H9 (cell line): ENCODE data around the gene YIPF6. TPM values are rescaled to one million over a fixed set of nuclear protein-coding genes. Genes with fewer than 3 reads are reported as not detected.

Source experiments
- DNase-seq: peaks from one replicate; pipeline ENCODE4 v3.0.0-alpha.2; 2017
- H2AFZ ChIP-seq: one replicate; pipeline ENCODE4 v1.6.1; 2013; ENCODE audit warnings: mild to moderate bottlenecking, low read length, control low read depth, moderate library complexity
- H2AK5ac ChIP-seq: 2 replicates; pipeline ENCODE4 v1.6.1; 2013; ENCODE audit warnings: low read length, control low read depth, mixed read lengths; ENCODE audit not compliant: insufficient read length
- H2BK120ac ChIP-seq: one replicate; pipeline ENCODE4 v1.6.1; 2013; ENCODE audit warnings: low read depth, mild to moderate bottlenecking, low read length, control low read depth, inconsistent platforms; ENCODE audit not compliant: poor library complexity, severe bottlenecking
- H2BK12ac ChIP-seq: 2 replicates; pipeline ENCODE4 v1.6.1; 2013; ENCODE audit warnings: low read length, control low read depth, mixed read lengths, low read depth; ENCODE audit not compliant: insufficient read length
- H2BK15ac ChIP-seq: 2 replicates; pipeline ENCODE4 v1.6.1; 2013; ENCODE audit warnings: low read depth, low read length, control low read depth
- H2BK20ac ChIP-seq: one replicate; pipeline ENCODE4 v1.6.1; 2013; ENCODE audit warnings: low read depth, mild to moderate bottlenecking, low read length, control low read depth, inconsistent platforms; ENCODE audit not compliant: poor library complexity, severe bottlenecking
- H2BK5ac ChIP-seq: 2 replicates; pipeline ENCODE4 v1.6.1; 2013; ENCODE audit warnings: low read length, control low read depth, mixed read lengths; ENCODE audit not compliant: insufficient read length
- H3K14ac ChIP-seq: 2 replicates; pipeline ENCODE4 v1.6.1; 2013; ENCODE audit warnings: low read length, control low read depth; ENCODE audit not compliant: insufficient read depth
- H3K18ac ChIP-seq: 2 replicates; pipeline ENCODE4 v1.6.1; 2013; ENCODE audit warnings: low read depth, mild to moderate bottlenecking, mixed read lengths, low read length, control low read depth; ENCODE audit not compliant: insufficient read length
- H3K23ac ChIP-seq: 2 replicates; pipeline ENCODE4 v1.6.1; 2013; ENCODE audit warnings: low read length, control low read depth, mixed read lengths, low read depth; ENCODE audit not compliant: insufficient read length
- H3K23me2 ChIP-seq: 2 replicates; pipeline ENCODE4 v1.6.1; 2013; ENCODE audit warnings: low read depth, mild to moderate bottlenecking, mixed read lengths, low read length, control low read depth; ENCODE audit not compliant: insufficient read length, poor library complexity, severe bottlenecking
- H3K27ac ChIP-seq: 2 replicates; pipeline ENCODE4 v1.5.1; 2013; ENCODE audit warnings: low read length, control low read depth, mixed read lengths, low read depth; ENCODE audit not compliant: insufficient read length
- H3K27me3 ChIP-seq: 2 replicates; pipeline ENCODE4 v1.6.1; 2013; ENCODE audit warnings: low read length, control low read depth, inconsistent platforms; ENCODE audit not compliant: insufficient read depth
- H3K4ac ChIP-seq: 2 replicates; pipeline ENCODE4 v1.6.1; 2013; ENCODE audit warnings: low read depth, mild to moderate bottlenecking, control low read depth, inconsistent platforms, low read length, moderate library complexity
- H3K4me1 ChIP-seq: 2 replicates; pipeline ENCODE4 v1.6.1; 2013; ENCODE audit warnings: low read length, control low read depth, inconsistent platforms; ENCODE audit not compliant: insufficient read depth
- H3K4me2 ChIP-seq: 2 replicates; pipeline ENCODE4 v1.6.1; 2013; ENCODE audit warnings: low read length, control low read depth, mixed read lengths; ENCODE audit not compliant: insufficient read length, insufficient read depth
- H3K56ac ChIP-seq: 2 replicates; pipeline ENCODE4 v1.6.1; 2013; ENCODE audit warnings: low read depth, mild to moderate bottlenecking, mixed read lengths, low read length, control low read depth; ENCODE audit not compliant: insufficient read length
- H3K79me1 ChIP-seq: 2 replicates; pipeline ENCODE4 v1.6.1; 2013; ENCODE audit warnings: low read depth, mild to moderate bottlenecking, moderate library complexity, low read length, control low read depth, inconsistent platforms; ENCODE audit not compliant: insufficient read depth, poor library complexity, severe bottlenecking
- H3K79me2 ChIP-seq: 2 replicates; pipeline ENCODE4 v1.6.1; 2013; ENCODE audit warnings: low read length, control low read depth, inconsistent platforms; ENCODE audit not compliant: insufficient read depth
- H3K9ac ChIP-seq: 2 replicates; pipeline ENCODE4 v1.6.1; 2013; ENCODE audit warnings: low read length, control low read depth, mixed read lengths; ENCODE audit not compliant: insufficient read length; ENCODE audit errors: extremely low read depth
- H3K9me3 ChIP-seq: one replicate; pipeline ENCODE4 v1.6.1; 2013; ENCODE audit warnings: low read depth, low read length, inconsistent platforms; ENCODE audit not compliant: control insufficient read depth
- H3T11ph ChIP-seq: one replicate; pipeline ENCODE4 v1.6.1; 2013; ENCODE audit warnings: mild to moderate bottlenecking, low read length, control low read depth, inconsistent platforms
- H4K20me1 ChIP-seq: one replicate; pipeline ENCODE4 v1.6.1; 2013; ENCODE audit not compliant: control insufficient read depth, insufficient read length, insufficient read depth
- H4K5ac ChIP-seq: 2 replicates; pipeline ENCODE4 v1.6.1; 2013; ENCODE audit warnings: low read depth, mild to moderate bottlenecking, mixed read lengths, low read length, control low read depth; ENCODE audit not compliant: insufficient read length
- H4K8ac ChIP-seq: replicated peaks from 2 replicates; pipeline ENCODE4 v1.6.1; 2013; ENCODE audit warnings: low read length, control low read depth, mixed read lengths, low read depth; ENCODE audit not compliant: insufficient read length
- H4K91ac ChIP-seq: 2 replicates; pipeline ENCODE4 v1.6.1; 2013; ENCODE audit warnings: low read depth, mild to moderate bottlenecking, moderate library complexity, mixed read lengths, low read length, control low read depth; ENCODE audit not compliant: insufficient read length
- H3K27ac Mint-ChIP-seq, 3 experiments: 2 replicates in 2 of 3; 3 replicates in 1 of 3; pipeline ENCODE4 v1.8.0; 2020 to 2021; ENCODE audit warnings: mixed read lengths in 3 of 3, mild to moderate bottlenecking in 1 of 3, moderate library complexity in 1 of 3
- H3K27me3 Mint-ChIP-seq: 2 replicates; pipeline ENCODE4 v1.8.0; 2021; ENCODE audit warnings: low read depth, mild to moderate bottlenecking, moderate library complexity, mixed read lengths
- H3K36me3 Mint-ChIP-seq, 3 experiments: 2 replicates in 2 of 3; 3 replicates in 1 of 3; pipeline ENCODE4 v1.8.0; 2020 to 2021; ENCODE audit warnings: low read depth in 3 of 3, mixed read lengths in 3 of 3; ENCODE audit not compliant: insufficient read depth in 1 of 3
- H3K4me1 Mint-ChIP-seq, 2 experiments: 2 replicates each; pipeline ENCODE4 v1.8.0; 2020; ENCODE audit warnings: mixed read lengths in 2 of 2
- H3K4me3 Mint-ChIP-seq, 2 experiments: 2 replicates in 1 of 2; 3 replicates in 1 of 2; pipeline ENCODE4 v1.8.0; 2020 to 2021; ENCODE audit warnings: mild to moderate bottlenecking in 2 of 2, mixed read lengths in 2 of 2, moderate library complexity in 1 of 2
- H3K9me3 Mint-ChIP-seq, 2 experiments: 2 replicates in 1 of 2; 3 replicates in 1 of 2; pipeline ENCODE4 v1.8.0; 2020; ENCODE audit warnings: mild to moderate bottlenecking in 2 of 2, mixed read lengths in 2 of 2, moderate library complexity in 1 of 2
- CTCF ChIP-seq: fragments of 200-600 bp; sonication (generic); conservative IDR thresholded peaks from 3 replicates; pipeline ENCODE4 v1.8.0; 2021; ENCODE audit warnings: antibody characterized with exemption, mild to moderate bottlenecking
- WGBS: extraction: QIAGEN DNeasy Blood & Tissue Kit; methylation state at CpG from one replicate; pipeline ENCODE4 v1.1.7; 2013; ENCODE audit warnings: missing lambda C conversion rate, low lambda C conversion rate, mixed read lengths; ENCODE audit not compliant: insufficient read length; ENCODE audit errors: extremely low coverage; 5-methylcytosine and 5-hydroxymethylcytosine counted together
- total RNA-seq: library from RNA; stranded (reverse); gene quantifications from 2 replicates; pipeline ENCODE4 v1.2.1, GENCODE V29; 2021

The YIPF6 gene
- total RNA-seq, 1 experiment from 2014 or later: 31.8 TPM

- TF ChIP-seq CTCF: no peak
- Histone ChIP-seq H2BK120ac (no peak overlapping the region), H3K27me3 (no peaks in the 10 kb centered on the region), H2AK5ac (no peak overlapping the region), H3K4me1 (no peaks in the 10 kb centered on the region), H3K79me1 (no peaks in the 10 kb centered on the region), H4K5ac (no peak overlapping the region), H3K14ac (no peak overlapping the region), H3T11ph (no peak overlapping the region), H3K18ac (peak overlapping the region; percentile 82), H4K8ac (no peak overlapping the region), H2AFZ (no peak overlapping the region), H3K9me3 (peaks cover 27% of the 10 kb centered on the region), H2BK12ac (no peak overlapping the region), H2BK5ac (no peak overlapping the region), H3K56ac (no peak overlapping the region), H2BK15ac (no peak overlapping the region), H3K4me2 (no peak overlapping the region), H3K4ac (no peak overlapping the region; the same call in 1 of the 2 replicates), H3K23me2 (no peaks in the 10 kb centered on the region), H3K79me2 (no peaks in the 10 kb centered on the region; the same call in 1 of the 2 replicates), H3K9ac (no peak overlapping the region), H4K20me1 (no peaks in the 10 kb centered on the region), H4K91ac (no peak overlapping the region), H2BK20ac (no peak overlapping the region), H3K27ac (peak overlapping the region; percentile 45), H3K23ac (no peak overlapping the region)
- H3K27ac Mint-ChIP-seq: peak overlapping the region; percentile 71 to 91 (median 86)
- H3K4me1 Mint-ChIP-seq: peaks cover 8 to 9% of the 10 kb centered on the region in 2 experiments
- no peaks in the 10 kb centered on the region for H3K27me3 Mint-ChIP-seq
- DNase-seq: no peak
- H3K36me3 Mint-ChIP-seq: peaks cover 11 to 37% (median 34%) of the 10 kb centered on the region in 3 experiments
- peaks cover 53 to 55% of the 10 kb centered on the region in 2 experiments for H3K9me3 Mint-ChIP-seq
- no peak overlapping the region for H3K4me3 Mint-ChIP-seq
- no CpG with 5 or more reads among the region's 2 CpGs for WGBS
Observed at GRCh38 chrX:68508799-68509198, 9.9 kb downstream of the YIPF6 start.
